ENCODE measurements around the gene ATP5PO. TPM values are rescaled to one million over a fixed set of nuclear protein-coding genes. Genes with fewer than 3 reads are reported as not detected.

The ATP5PO gene
- total RNA-seq: 319 and 379 TPM in 2 replicates

GRCh38 chr21:33915368-33916199 is at the start of gene ATP5PO:
TSS of gene ATP5PO (minus strand) at chr21:33915804. CDS start at chr21:33915763, 41 bp downstream.

Other genes with a start within 250 kb of the ATP5PO start
- gene MRPS6, start 157.8 kb upstream of the ATP5PO start, total RNA-seq: 11.3 and 15.2 TPM in 2 replicates
- 2.9 and 3.2 TPM in 2 replicates for gene SLC5A3, start 157.8 kb upstream of the ATP5PO start, total RNA-seq

Measured in mammary microvascular endothelial cell (primary cell).